ENCODE results near the gene NPRL2. TPM values are rescaled to one million over a fixed set of nuclear protein-coding genes. Genes with fewer than 3 reads are reported as not detected.
A peak's percentile ranks its signal among the peaks of the same experiment; 100 is the strongest.

NPRL2 gene
- total RNA-seq, 1 experiment from 2014 or later: 20.6 TPM

DNA sequence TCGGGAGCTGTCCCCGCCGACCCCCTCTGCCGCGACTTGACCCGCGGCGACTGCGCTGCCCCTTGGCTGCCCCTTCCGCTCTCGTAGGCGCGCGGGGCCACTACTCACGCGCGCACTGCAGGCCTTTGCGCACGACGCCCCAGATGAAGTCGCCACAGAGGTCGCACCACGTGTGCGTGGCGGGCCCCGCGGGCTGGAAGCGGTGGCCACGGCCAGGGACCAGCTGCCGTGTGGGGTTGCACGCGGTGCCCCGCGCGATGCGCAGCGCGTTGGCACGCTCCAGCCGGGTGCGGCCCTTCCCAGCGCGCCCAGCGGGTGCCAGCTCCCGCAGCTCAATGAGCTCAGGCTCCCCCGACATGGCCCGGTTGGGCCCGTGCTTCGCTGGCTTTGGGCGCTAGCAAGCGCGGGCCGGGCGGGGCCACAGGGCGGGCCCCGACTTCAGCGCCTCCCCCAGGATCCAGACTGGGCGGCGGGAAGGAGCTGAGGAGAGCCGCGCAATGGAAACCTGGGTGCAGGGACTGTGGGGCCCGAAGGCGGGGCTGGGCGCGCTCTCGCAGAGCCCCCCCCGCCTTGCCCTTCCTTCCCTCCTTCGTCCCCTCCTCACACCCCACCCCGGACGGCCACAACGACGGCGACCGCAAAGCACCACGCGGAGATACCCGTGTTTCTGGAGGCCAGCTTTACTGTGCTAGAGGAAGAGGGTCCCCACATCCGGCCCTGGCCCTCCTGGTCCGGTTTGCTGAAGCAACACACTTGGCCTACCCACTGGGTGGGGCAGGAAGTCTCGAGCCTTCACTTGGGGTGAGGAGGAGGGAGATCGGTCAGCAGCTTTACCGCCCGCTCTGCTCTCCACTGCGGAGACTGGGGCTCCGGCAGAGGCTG lies 9.9 kb downstream of the NPRL2 start, which contains the start of gene RASSF1 (continued):
- TF ChIP-seq, protein P1, sequence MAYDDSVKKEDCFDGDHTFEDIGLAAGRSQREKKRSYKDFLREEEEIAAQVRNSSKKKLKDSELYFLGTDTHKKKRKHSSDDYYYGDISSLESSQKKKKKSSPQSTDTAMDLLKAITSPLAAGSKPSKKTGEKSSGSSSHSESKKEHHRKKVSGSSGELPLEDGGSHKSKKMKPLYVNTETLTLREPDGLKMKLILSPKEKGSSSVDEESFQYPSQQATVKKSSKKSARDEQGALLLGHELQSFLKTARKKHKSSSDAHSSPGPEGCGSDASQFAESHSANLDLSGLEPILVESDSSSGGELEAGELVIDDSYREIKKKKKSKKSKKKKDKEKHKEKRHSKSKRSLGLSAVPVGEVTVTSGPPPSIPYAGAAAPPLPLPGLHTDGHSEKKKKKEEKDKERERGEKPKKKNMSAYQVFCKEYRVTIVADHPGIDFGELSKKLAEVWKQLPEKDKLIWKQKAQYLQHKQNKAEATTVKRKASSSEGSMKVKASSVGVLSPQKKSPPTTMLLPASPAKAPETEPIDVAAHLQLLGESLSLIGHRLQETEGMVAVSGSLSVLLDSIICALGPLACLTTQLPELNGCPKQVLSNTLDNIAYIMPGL (CRISPR knock-in tag; IDR thresholded peaks at IDR 0.05): no peak; the same call in 1 of the 2 replicates
- TF ChIP-seq IRF1 (CRISPR knock-in tag; IDR thresholded peaks at IDR 0.05) (no peak), ZNF138 (CRISPR knock-in tag; conservative IDR thresholded peaks at IDR 0.05) (no peak), TEAD4 (CRISPR knock-in tag; IDR thresholded peaks at IDR 0.05) (no peak), ZNF671 (CRISPR knock-in tag; IDR thresholded peaks at IDR 0.05) (no peak), ZNF532 (CRISPR knock-in tag; IDR thresholded peaks at IDR 0.05; ENCODE audit: borderline replicate concordance) (no peak), ATF3 (CRISPR knock-in tag; conservative IDR thresholded peaks at IDR 0.05) (no peak), HMGA2 (CRISPR knock-in tag; IDR thresholded peaks at IDR 0.05) (no peak), RORB (CRISPR knock-in tag; IDR thresholded peaks at IDR 0.05) (no peak), JUN (CRISPR knock-in tag; IDR thresholded peaks at IDR 0.05) (0 out of 2 replicates have a peak, but pooled peaks have one; percentile 56), TEAD1 (CRISPR knock-in tag; IDR thresholded peaks at IDR 0.05) (0 out of 2 replicates have a peak, but pooled peaks have one; percentile 67), ZNF512 (CRISPR knock-in tag; IDR thresholded peaks at IDR 0.05; ENCODE audit: borderline replicate concordance) (no peak), NR1H2 (CRISPR knock-in tag; IDR thresholded peaks at IDR 0.05) (no peak), NFYB (CRISPR knock-in tag; conservative IDR thresholded peaks at IDR 0.05; ENCODE audit: low read depth) (no peak), SP1 (CRISPR knock-in tag; conservative IDR thresholded peaks at IDR 0.05) (peak; percentile 60), ERG (CRISPR knock-in tag; IDR thresholded peaks at IDR 0.05) (no peak), ZNF317 (CRISPR knock-in tag; IDR thresholded peaks at IDR 0.05; ENCODE audit: borderline replicate concordance, low read depth) (no peak), IRF2 (CRISPR knock-in tag; IDR thresholded peaks at IDR 0.05; ENCODE audit: borderline replicate concordance, low read depth) (no peak), FOXK1 (CRISPR knock-in tag; IDR thresholded peaks at IDR 0.05) (no peak; the same call in 1 of the 2 replicates), SMAD4 (CRISPR knock-in tag; IDR thresholded peaks at IDR 0.05) (no peak), CREM (CRISPR knock-in tag; IDR thresholded peaks at IDR 0.05) (no peak), GABPB1 (CRISPR knock-in tag; IDR thresholded peaks at IDR 0.05) (no peak), ZNF396 (CRISPR knock-in tag; IDR thresholded peaks at IDR 0.05; ENCODE audit: borderline replicate concordance) (no peak)
- TF ChIP-seq, protein P2, sequence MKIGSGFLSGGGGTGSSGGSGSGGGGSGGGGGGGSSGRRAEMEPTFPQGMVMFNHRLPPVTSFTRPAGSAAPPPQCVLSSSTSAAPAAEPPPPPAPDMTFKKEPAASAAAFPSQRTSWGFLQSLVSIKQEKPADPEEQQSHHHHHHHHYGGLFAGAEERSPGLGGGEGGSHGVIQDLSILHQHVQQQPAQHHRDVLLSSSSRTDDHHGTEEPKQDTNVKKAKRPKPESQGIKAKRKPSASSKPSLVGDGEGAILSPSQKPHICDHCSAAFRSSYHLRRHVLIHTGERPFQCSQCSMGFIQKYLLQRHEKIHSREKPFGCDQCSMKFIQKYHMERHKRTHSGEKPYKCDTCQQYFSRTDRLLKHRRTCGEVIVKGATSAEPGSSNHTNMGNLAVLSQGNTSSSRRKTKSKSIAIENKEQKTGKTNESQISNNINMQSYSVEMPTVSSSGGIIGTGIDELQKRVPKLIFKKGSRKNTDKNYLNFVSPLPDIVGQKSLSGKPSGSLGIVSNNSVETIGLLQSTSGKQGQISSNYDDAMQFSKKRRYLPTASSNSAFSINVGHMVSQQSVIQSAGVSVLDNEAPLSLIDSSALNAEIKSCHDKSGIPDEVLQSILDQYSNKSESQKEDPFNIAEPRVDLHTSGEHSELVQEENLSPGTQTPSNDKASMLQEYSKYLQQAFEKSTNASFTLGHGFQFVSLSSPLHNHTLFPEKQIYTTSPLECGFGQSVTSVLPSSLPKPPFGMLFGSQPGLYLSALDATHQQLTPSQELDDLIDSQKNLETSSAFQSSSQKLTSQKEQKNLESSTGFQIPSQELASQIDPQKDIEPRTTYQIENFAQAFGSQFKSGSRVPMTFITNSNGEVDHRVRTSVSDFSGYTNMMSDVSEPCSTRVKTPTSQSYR (CRISPR knock-in tag; IDR thresholded peaks at IDR 0.05): 0 out of 2 replicates have a peak, but pooled peaks have one; percentile 19
- TF ChIP-seq, protein P3, sequence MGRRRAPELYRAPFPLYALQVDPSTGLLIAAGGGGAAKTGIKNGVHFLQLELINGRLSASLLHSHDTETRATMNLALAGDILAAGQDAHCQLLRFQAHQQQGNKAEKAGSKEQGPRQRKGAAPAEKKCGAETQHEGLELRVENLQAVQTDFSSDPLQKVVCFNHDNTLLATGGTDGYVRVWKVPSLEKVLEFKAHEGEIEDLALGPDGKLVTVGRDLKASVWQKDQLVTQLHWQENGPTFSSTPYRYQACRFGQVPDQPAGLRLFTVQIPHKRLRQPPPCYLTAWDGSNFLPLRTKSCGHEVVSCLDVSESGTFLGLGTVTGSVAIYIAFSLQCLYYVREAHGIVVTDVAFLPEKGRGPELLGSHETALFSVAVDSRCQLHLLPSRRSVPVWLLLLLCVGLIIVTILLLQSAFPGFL (CRISPR knock-in tag; IDR thresholded peaks at IDR 0.05; ENCODE audit: borderline replicate concordance): no peak

Measured in WTC11 (cell line).